M059J (cell line): Measurements from ENCODE around the gene FYB2. TPM values are rescaled to one million over a fixed set of nuclear protein-coding genes. Genes with fewer than 3 reads are reported as not detected.

Source experiments
- DNase-seq: peaks from one replicate; pipeline ENCODE4 v3.0.0-alpha.2; 2012; ENCODE audit warnings: low read depth
- total RNA-seq: library from RNA; depleted of rRNA; stranded (reverse); fragments of >200 nt; shearing (Covaris generic); gene quantifications from 2 replicates; pipeline ENCODE4 v1.2.3, GENCODE V29; 2014; rRNA removed

FYB2 gene
- not detected in 2 replicates for total RNA-seq

- DNase-seq = no peak
Observed at GRCh38 chr1:56819387-56819899, at the start of gene FYB2. Gene FYB2 (minus strand): TSS chr1:56819404. CDS start chr1:56819290, 114 bp downstream.

DNA sequence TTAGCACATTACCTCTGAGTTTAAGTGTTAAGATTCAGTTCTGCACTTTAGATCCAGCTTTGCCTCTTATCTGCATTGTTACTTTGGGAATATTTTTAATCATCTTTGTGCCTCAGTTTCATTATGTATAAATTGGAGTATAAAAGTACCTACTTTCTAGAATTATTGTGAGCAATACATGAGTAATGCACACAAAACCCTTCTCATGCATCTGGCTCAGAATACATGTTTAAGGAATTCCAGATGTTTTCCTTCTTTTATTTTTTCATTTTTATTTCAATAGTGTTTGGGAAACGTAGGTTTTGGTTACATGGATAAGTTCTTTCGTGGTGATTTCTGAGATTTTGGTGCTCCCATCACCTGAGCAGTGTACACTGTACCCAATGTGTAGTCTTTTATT is 49.6 kb upstream of the FYB2 start:
- no peak for DNase-seq

GRCh38 chr1:56867491-56867890 is 48.3 kb upstream of the FYB2 start:
- DNase-seq = no peak

DNA sequence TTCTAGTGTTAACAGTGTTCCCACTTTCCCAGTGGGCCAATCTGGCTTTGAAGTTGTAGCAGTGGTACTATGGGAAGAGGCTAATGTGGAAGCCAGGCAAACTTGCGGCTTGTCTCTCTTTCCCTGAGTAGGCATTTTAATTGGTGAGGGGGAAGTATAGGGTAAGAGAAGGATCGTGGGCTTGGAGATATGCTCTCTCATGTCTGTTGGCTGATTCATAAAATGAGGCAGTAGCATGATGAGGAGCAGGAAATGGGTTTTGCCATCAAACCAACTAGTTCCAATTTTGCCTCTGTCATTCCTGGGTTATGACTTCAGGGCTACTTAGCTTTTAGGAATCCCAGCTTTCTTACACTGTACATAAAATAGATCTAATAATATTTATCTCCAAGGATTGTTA is 47.5 kb upstream of the FYB2 start:
- peak; percentile 63 for DNase-seq

DNA sequence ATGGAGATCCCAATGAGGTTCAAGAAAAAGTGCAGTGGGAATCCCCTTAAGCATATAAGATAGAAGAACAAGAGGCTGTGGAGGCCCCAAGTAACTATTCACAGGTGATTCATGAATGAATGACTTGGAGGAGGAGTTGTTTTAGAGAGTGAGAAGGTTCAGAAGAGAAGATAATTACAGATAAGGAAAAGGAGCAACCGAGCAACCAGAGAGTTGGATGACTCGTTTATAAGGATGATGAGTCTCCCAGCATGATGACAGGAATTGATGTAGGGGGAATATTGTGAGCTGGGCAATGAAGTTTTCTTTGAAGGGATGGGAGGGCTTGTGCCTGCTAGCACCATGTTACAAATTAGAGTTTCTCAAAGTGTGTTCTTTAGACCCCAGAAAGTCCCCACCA is 45.2 kb upstream of the FYB2 start:
- peak; percentile 4 for DNase-seq

- no peak for DNase-seq
Observed at GRCh38 chr1:56863265-56863992, 44.2 kb upstream of the FYB2 start.

DNA sequence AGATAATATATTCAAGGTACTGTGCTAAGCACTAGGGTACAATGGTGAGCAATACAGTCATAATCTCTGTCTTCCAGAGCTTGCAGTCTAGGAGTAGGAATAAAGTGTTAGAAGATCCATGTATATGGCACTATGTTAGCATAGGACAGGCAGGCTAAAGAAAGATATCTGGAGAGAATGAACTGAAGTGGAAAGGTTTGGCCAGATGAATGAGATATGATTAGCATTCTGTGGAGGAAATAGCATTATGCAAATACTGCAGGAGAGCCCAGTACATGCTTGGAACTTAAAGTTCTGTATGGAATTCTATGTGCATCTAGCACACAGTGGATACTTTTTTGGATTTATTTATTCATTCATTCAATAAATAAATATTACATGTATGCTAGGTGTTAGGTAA is 40.1 kb upstream of the FYB2 start:
- no peak for DNase-seq

DNA sequence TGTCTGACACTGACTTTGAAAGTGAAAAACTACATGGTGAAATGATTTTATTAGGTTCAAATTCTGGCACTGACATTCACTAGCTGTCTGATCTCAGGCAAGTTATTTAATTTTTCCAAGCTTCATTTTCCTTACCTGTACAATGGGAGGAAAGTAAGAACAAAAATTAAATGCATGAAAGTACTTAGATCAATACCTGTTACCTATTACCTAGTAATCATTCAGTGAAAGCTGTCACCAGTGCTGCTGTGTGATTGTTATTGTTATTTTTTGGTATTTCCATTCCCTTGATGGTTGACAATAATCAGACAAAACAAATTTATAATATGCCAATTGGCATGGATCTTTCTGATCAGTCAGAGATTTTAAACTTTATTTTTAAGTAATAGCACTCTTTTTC is 37.0 kb upstream of the FYB2 start:
- no peak for DNase-seq

DNA sequence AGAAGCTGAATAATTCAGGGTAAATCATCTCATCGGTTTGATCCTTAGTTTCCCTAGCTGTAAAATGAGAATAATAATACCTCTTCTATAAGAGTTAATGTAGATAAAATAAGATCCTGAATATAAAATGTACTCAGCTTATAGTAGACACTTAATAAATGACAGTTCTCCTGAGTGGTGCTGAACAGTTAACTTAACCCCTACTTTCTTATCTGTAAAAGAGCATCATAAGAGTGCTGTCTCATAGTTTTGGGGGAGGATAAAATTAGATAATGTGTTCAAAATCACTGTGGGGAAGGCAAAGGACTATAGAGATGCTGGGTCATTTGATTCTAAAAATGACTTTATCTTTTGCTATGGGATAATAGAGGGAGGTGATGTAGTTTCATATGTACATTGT is 36.0 kb upstream of the FYB2 start:
- DNase-seq = no peak

DNA sequence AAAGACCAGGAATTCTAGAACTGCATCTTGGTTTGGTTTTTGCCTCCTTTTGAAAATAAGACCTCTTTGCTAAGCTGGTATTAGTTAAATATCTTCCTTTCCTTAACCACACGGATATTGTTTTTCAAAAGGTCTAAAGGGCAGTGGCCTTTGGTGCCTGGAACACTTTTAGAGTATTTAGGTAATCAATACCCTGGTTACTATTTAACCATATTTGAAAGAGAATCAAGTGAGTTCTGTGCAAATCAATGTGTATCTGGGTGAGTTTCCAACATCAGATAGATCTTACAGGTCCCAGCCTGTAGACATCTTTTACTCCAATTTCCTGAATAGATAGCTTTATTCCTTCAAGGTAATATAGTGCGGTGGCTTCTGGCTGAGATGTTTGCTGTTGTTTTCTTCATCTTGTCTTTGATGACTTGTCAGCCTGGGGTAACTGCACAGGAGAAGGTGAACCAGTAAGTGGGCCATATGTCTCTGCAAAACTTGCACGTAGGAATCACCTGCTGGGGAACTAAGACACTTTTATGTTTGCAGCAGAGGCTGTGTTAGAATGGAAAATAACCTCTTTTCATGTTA is 35.4 kb upstream of the FYB2 start, which contains the start of gene C8A:
TSS of gene C8A (plus strand) at position 277 of the 579 bp plus-strand sequence. CDS start at position 382, 105 bp downstream.
- no peak for DNase-seq

DNA sequence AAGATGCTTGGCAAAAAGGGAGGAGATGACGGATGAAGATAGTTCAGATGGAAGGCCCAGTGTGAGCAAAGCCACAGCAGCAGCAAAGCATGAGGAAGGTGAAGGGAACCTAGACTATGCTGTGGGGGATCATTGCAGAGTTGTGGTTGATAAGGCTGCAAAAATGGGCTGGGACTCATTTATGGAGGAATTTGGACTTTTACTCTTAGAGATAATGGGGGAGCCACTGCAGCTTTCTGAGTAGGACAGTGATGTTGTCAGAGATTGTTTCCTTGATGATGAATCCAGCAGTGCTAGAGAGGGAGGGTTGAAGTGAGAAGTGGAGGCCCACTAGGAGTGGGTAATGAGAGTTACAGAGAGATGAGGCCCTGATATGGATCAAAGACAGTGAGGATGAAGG is 33.3 kb upstream of the FYB2 start:
- DNase-seq = no peak

GRCh38 chr1:56850922-56851321 is 31.7 kb upstream of the FYB2 start:
- DNase-seq = no peak

DNA sequence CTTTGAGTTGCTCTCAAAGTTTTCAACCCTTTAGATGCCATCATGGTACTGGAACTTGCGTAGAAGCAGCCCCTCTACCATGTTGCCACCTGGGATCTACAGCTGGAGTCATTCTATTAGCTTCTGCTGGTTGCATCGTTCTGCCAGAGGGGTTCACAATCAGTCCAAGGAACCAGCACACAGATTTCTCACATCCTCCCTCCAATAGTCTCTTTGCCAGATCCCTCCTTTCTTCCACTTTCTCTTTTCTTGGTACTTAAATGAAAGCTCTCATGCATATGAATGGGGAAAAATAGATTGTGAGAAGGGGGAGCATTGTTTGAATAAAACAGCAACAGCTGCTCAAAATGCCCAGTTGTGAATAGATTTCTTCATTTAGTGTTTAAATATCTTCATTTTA is 31.2 kb upstream of the FYB2 start:
- DNase-seq = no peak

DNA sequence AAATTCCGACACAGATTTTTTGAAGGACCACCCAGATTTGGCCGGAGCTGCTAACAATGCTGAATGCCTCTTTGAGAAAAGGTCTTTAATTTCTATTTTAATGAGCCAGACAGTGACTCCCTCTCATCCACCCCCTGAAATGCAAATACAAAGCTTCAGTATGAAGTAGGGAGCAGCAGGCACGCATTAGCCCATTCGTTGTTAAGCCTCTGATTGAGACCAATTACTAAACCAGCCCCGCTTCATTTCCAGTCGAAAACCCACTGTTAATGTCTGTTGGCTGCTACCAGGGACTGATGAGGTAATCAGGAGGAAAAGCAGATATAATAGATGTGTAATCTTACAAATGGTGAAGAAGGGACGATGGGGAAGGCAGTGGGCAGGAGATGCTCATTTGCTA is 30.5 kb upstream of the FYB2 start:
- no peak for DNase-seq

- DNase-seq = no peak
Observed at GRCh38 chr1:56845343-56845742, 26.1 kb upstream of the FYB2 start.

DNA sequence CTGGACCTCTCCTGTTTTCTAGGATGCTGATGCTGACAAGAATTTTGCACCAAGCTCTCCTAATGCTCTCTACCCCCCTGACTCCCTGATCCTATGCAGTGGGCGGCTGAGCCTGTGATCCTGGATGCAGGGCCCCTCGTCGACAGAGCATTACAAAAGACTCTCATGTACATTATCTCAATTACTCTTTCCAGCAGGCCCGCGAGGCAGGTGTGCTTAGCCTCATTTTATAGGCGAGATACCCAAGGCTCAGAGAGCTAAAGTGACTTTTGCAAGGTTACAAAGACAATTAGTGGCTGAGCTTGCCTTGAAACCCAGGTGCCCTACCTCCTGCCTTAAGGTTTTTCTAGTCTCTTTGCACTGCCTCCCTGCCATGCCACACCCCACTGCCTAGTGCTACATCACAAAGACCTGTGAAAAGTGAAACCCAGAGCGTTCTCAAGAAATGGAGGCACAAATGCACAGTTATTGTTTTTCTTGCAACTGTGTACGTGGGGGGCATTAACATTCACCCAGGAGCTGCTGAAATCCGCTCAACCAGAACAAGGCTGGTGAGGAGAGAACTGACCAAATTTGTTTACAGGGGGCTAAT is 25.4 kb upstream of the FYB2 start:
- DNase-seq = no peak

DNA sequence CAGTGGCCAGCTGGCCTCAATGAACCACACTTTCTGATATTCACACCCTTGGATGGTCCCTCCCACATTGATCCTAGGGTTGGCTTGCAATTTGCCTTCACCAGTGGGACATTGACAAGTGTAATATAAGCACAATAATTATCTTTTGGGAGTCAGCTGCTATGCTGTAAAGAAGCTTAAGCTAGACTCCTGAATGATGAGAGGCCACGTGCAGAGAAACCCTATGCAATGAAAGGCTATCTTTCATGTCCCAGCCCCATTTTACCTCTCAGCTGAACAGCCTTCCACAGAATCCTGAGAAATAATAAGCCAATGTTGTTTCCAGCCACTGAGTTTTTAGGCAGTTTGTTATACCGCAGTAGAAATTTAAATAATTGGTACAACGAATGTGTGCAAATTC is 24.3 kb upstream of the FYB2 start:
- no peak for DNase-seq

DNA sequence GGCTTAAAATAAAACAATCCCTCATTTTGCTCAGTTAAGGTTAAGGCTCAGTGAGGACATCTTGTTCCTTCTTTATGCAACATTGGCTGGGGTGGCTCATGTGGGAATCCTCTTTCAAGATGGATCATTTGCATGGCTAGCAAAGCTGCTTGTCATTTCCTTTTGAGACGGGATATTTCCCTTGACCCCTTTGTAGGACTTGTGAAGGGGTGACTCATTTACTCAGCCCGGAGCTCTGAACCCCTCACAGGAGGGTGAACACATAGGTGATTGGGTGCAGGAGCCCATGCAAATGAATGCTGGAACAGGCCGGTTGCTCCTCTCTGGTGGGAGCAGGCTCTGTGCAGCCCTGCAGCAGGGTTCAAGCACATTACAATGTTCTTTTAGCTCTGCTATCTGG is 19.6 kb upstream of the FYB2 start:
- DNase-seq = peak; percentile 47

- peak; percentile 84 for DNase-seq
Observed at GRCh38 chr1:56837244-56837939, 18.2 kb upstream of the FYB2 start.

- no peak for DNase-seq
Observed at GRCh38 chr1:56836359-56836758, 17.2 kb upstream of the FYB2 start.

GRCh38 chr1:56835657-56836056 is 16.5 kb upstream of the FYB2 start:
- no peak for DNase-seq

- DNase-seq = no peak
Observed at GRCh38 chr1:56834137-56834900, 15.1 kb upstream of the FYB2 start.
